HFF-Myc (cell line): ENCODE data around the gene ARL6IP6.

ENCODE experiments used
- DNase-seq: peaks from one replicate; pipeline ENCODE4 v3.0.0-alpha.2; 2011; ENCODE audit warnings: low read depth; ENCODE audit errors: extremely low read depth
- H3K4me3 ChIP-seq: replicated peaks from 2 replicates; pipeline ENCODE4 v1.5.1; 2011; ENCODE audit warnings: low read depth, mild to moderate bottlenecking, control low read depth, low read length
- CTCF ChIP-seq: IDR thresholded peaks from 2 replicates; pipeline ENCODE4 v1.5.1; 2012; ENCODE audit warnings: mild to moderate bottlenecking, low read depth, low read length, control low read depth; ENCODE audit errors: missing control alignments

ARL6IP6 gene

GRCh38 chr2:152710713-152711112, 7.7 kb upstream of the ARL6IP6 start:
- H3K4me3 ChIP-seq = no peak overlapping the region
- no peak for DNase-seq
- no peak for TF ChIP-seq CTCF

- TF ChIP-seq CTCF = no peak
- DNase-seq = no peak
- H3K4me3 ChIP-seq = peak overlapping the region; percentile 94
Observed at GRCh38 chr2:152715112-152715511, 3.3 kb upstream of the ARL6IP6 start.

GRCh38 chr2:152715854-152716428, 2.5 kb upstream of the ARL6IP6 start:
- peak; percentile 27 for DNase-seq
- peak overlapping the region; percentile 94 for H3K4me3 ChIP-seq
- TF ChIP-seq CTCF = peak; percentile 83

GRCh38 chr2:152716805-152717227, 1.6 kb upstream of the ARL6IP6 start:
- no peak for DNase-seq
- H3K4me3 ChIP-seq = peak overlapping the region; percentile 94
- no peak for TF ChIP-seq CTCF

GRCh38 chr2:152717228-152718075, 968 bp upstream of the ARL6IP6 start, which contains the start of gene PRPF40A:
Gene PRPF40A (minus strand): TSS chr2:152717461. CDS start chr2:152717439, 22 bp downstream.
- peak within 1 kb of the TSS; percentile 94 for H3K4me3 ChIP-seq
- TF ChIP-seq CTCF = no peak
- DNase-seq = peak; percentile 91

GRCh38 chr2:152718909-152719645, 657 bp downstream of the ARL6IP6 start:
- peak; percentile 32 for DNase-seq
- TF ChIP-seq CTCF = no peak
- H3K4me3 ChIP-seq = peak overlapping the region; percentile 94
